HG03139 (cell line): ENCODE results near the gene ST6GALNAC4.

Source experiments
- ATAC-seq: cut with Tn5 transposase; IDR thresholded peaks from one replicate; pipeline ENCODE4 v1.9.1; 2021; ENCODE audit not compliant: unreplicated experiment

ST6GALNAC4 gene, protein sequence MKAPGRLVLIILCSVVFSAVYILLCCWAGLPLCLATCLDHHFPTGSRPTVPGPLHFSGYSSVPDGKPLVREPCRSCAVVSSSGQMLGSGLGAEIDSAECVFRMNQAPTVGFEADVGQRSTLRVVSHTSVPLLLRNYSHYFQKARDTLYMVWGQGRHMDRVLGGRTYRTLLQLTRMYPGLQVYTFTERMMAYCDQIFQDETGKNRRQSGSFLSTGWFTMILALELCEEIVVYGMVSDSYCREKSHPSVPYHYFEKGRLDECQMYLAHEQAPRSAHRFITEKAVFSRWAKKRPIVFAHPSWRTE

GRCh38 chr9:127916720-127917581 is at the start of gene ST6GALNAC4:
Gene ST6GALNAC4, minus strand, starts transcription at chr9:127917041. Its CDS starts 622 bp downstream, at chr9:127916419.
- ATAC-seq, result peak; percentile 64

DNA sequence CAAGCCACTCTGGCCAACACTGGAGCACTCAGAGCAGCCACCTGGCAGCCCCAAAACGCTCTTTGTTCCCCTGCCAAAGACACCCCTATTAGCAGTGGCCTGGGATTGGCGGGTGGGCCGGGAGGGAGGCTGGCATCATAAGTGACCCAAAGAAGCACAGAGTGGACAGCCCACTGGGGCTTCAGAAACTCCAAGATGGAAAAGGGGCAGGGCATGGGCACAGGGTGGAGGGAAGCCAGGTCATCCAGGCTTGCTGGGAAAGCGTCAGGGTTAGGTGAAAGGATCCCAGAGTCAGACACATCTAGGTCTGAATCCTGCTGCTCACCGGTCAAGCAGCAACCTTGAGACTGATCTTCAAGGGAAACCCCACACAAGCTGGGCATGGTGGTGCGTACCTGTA is 49.1 kb upstream of the ST6GALNAC4 start:
- no peak for ATAC-seq

DNA sequence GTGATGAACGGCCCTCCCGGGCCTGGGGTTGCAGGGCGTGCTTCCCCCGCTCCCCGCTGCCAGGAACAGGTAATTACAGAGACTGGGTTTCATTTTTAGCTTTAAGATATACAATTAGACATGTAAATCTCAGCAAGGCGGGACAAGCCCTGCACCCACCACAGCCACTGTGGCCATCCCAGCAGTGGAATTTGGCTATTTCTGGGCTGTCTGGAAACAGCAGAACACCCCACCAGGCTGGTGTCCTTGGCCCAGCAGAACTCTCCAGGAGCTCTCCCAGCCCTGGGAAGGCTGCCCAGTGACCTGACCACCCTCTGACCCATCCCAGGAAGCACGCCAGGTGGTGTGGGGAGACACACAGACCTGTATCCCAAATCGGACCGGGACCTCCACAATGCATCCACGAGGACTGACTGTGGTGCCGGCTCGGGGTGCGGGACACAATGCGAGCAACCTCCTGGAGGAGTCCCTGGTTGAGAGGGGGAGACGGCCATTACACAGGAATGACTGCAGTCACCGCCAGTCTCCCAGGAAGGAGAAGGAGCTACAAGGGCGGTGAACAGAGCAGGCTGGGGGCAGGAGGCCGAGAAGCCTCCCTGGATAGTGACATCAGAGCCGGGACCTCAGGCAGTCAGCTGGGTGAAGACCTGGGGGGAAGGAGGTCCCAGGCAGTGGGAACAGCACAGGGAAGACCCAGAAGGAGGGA is 46.7 kb upstream of the ST6GALNAC4 start:
- ATAC-seq, result no peak

DNA sequence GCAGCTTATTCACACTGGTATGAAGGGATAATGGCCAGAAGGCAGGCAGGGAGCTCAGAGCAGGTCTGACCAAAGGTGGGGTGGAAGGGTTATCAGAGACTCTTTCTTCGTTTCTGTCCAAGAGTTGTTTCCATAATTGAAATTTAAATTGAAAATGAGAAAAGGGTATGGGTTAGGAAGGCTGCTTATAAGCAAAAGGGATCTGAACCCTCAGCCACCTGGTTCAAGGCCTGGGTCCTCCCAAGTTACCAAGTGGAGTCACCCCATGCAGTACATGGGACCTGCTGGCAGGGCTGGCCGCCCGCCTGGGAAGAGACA is 46.2 kb upstream of the ST6GALNAC4 start:
- no peak for ATAC-seq

- ATAC-seq, result no peak
Measured at GRCh38 chr9:127962278-127962677, 45.4 kb upstream of the ST6GALNAC4 start.

DNA sequence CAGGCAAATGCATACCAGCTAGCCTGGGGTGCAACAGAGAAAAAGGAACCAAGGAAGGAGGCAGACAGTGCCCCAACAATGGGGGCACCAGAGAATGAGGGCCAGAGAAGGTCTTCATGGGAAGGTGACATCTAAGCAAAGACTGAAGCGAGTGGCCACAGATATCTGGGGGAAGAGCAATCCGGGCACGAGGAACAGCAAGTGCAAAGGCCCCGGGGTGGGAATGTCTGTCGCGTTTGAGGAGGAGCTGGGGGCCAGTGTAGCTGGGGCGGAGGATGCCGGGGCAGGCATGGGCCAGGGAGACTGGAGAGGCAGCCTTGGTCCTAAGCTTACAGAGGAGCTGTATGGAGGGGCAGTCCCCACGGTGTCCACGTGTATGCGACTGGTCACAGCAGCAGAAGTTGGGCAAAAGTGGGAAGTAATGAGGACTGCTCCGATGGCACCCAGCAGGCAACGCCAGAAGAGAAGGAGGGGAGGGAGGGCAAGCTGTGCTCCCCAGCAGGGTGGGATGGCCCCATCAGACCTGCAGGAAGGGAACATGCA is 44.8 kb upstream of the ST6GALNAC4 start:
- ATAC-seq, result no peak

DNA sequence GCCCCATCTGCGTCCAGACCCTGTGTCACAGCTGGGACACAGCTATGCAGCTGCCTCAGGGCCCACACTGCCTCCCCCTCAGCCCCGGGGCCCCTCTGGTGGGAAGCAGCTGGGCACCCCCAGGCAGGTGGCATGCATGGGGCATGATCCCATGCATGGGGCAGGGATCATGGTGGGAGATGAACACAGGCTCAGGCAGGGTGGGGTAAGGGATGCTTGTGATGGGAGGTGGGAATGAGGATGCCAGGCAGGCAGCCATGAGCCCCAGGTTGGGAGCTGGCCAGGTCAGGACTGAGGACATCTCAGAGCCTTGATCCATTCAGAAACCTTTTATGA is 44.3 kb upstream of the ST6GALNAC4 start:
- no peak for ATAC-seq

DNA sequence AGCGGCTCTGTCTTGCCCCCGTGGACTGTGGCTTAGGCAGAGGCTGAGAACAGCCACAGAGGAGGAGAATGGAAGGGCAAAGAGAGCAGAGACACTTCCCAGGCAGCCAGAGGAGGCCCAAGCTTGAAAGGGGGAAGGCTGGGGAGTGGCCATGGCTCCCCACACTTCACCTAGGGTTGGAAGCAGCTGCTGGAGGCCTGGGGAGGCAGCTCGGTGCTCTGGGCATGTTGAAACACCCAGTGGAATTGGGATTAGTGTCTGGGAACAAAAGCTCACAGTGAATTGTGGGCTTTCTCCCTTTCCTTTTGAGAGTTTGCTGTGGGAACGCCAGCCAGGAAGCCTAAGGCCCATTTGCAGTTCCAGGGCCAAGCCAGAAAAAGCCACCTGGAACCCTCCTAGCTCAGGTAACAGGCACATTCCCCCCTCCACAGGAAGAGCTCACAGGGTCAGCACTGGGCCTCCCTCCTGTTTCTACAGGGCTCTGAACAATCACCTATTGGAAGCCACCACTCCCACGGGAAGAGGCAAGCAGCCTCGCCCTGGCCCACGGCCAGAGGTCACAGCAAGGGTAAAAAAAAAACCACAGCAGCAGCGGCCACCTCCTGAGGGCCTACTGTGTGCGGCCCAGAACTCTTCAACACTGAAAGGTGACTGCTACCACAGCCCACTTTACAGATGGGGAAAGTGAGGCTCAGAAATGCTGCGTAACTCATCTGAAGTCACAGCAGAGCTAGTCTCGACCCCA is 43.7 kb upstream of the ST6GALNAC4 start:
- no peak for ATAC-seq

DNA sequence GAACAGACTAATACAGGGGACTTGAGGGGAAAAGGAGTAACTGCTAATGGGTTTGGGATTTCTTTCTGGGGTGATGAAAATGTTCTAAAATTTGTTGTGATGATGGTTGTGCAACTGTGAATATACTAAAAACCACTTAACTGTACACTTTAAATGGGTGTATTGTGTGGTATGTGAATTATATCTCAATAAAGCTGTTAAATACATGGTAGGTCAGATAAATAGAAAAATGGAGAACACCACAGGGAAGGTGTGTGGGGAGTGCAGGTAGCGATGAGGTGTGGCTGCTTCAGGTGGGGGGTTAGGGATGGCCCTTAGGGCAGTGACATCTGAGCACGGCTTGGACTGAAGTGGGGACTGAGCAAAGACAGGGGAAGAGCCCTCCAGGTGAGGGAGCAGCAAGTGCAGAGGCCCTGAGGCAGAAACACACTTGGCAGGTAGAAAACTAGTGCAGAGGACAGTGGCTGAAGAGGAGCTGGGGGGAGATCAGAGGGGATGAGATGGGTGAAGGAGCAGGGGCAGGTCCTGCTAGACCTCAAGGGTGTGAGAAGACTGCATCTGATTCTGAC is 43.1 kb upstream of the ST6GALNAC4 start:
- ATAC-seq, result no peak

GRCh38 chr9:127959398-127959797 is 42.6 kb upstream of the ST6GALNAC4 start:
- no peak for ATAC-seq

- ATAC-seq, result no peak
Measured at GRCh38 chr9:127958728-127959127, 41.9 kb upstream of the ST6GALNAC4 start.

DNA sequence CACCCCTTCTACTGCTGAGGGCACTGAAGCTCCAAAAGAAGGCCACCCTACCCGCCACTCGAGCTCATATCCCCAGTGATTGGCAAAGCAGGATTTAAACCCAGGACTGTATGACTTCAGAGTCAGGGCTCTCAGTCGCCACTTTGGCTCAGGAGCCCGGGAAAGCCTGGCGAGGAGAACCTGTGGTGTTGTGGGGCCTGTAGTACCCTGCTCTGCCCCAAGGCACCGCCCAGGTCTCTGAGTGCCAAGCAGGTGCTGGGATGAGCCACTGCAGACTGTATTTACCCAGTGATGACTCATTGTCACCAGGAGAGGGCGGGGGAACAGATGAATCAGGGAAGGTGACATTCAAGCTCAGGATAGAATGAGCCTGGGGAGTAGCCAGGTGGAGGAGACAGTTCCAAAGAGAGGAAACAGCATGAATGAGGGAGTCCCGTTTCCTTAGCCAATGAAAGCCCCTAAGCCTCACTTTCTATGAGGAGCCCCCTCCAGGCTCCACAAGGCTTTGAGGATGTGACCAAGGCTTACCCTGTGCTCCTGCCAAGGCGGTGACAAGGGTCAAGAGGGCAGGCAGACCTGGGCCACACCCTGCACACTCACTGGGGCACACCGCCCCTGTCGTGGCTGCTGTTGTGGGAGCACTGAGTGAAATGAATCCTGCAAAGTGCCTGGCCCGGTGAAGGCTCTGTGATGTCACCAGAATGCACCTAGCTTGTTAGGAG is 38.6 kb upstream of the ST6GALNAC4 start:
- no peak for ATAC-seq

- ATAC-seq, result no peak
Measured at GRCh38 chr9:127954831-127955293, 38.0 kb upstream of the ST6GALNAC4 start.

- ATAC-seq, result no peak
Measured at GRCh38 chr9:127953768-127954505, 37.1 kb upstream of the ST6GALNAC4 start.

GRCh38 chr9:127953154-127953553 is 36.3 kb upstream of the ST6GALNAC4 start:
- ATAC-seq, result no peak

GRCh38 chr9:127950513-127951289 is 33.9 kb upstream of the ST6GALNAC4 start:
- no peak for ATAC-seq

- ATAC-seq, result no peak
Measured at GRCh38 chr9:127949827-127950512, 33.1 kb upstream of the ST6GALNAC4 start.
